Stimulated activated naive CD8-positive, alpha-beta T cell treated with anti-CD3 and anti-CD28 coated beads, Interleukin-15, amount 100 ng/mL, for 72 hours (primary cell): ENCODE measurements around the gene NPIPA1.
A peak's percentile ranks its signal among the peaks of the same experiment; 100 is the strongest.
"Not testable (repeated sequence)": the region's sequence is repeated elsewhere in the genome, so short reads cannot be mapped to it uniquely, and the experiment has no call there.

ENCODE experiments used
- ATAC-seq: fragments of 150-1000 bp; cut with Tn5 transposase; 2 replicates; pipeline ENCODE4 v1.10.0; 2021; ENCODE audit warnings: mild to moderate bottlenecking, moderate library complexity
- DNase-seq, 2 donors: peaks; one replicate each; pipeline ENCODE4 v3.0.0; 2021 to 2022
- H3K27ac Mint-ChIP-seq, 2 donors: one replicate each; pipeline ENCODE4 v1.8.0; 2022; ENCODE audit warnings: mild to moderate bottlenecking in 2 of 2, mixed read lengths in 2 of 2, moderate library complexity in 2 of 2
- H3K27me3 Mint-ChIP-seq: one replicate; pipeline ENCODE4 v1.8.0; 2022; ENCODE audit warnings: mixed read lengths
- H3K4me1 Mint-ChIP-seq: one replicate; pipeline ENCODE4 v1.8.0; 2022; ENCODE audit warnings: mild to moderate bottlenecking, mixed read lengths
- H3K4me3 Mint-ChIP-seq, 2 donors: one replicate each; pipeline ENCODE4 v1.8.0; 2022; ENCODE audit warnings: mild to moderate bottlenecking in 2 of 2, mixed read lengths in 2 of 2, moderate library complexity in 1 of 2
- H3K9me3 Mint-ChIP-seq, 2 donors: one replicate each; pipeline ENCODE4 v1.8.0; 2022; ENCODE audit warnings: mixed read lengths in 2 of 2

NPIPA1 gene

DNA sequence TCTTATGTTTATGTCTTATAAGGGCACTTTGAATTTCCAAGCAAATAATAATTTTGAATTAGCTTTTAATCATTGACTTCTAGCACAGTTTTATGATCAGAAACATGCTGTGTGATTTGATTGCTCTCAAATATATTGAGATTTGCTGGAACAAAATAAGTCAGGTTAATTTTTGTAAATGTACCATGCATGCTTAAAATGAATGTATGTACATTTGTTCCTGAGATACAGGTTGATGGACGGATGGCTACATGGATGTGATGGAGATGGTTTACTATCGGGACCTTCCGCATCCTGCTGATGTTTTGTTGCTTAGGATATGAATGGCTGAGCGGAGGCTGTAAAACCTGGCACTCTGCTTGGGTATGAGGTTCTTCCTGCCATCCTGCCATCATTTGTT, at the start of gene NPIPA1:
TSS of gene NPIPA1 (plus strand) at position 301 of the 400 bp plus-strand sequence. CDS start at position 301, 0 bp downstream.
- not testable (repeated sequence) for H3K27me3 Mint-ChIP-seq, H3K27ac Mint-ChIP-seq, H3K4me3 Mint-ChIP-seq, ATAC-seq, H3K9me3 Mint-ChIP-seq, H3K4me1 Mint-ChIP-seq, DNase-seq

GRCh38 chr16:14892111-14892510, 45.1 kb upstream of the NPIPA1 start:
- H3K27ac Mint-ChIP-seq, DNase-seq, H3K4me3 Mint-ChIP-seq, H3K27me3 Mint-ChIP-seq, H3K4me1 Mint-ChIP-seq, ATAC-seq, H3K9me3 Mint-ChIP-seq: not testable (repeated sequence)

DNA sequence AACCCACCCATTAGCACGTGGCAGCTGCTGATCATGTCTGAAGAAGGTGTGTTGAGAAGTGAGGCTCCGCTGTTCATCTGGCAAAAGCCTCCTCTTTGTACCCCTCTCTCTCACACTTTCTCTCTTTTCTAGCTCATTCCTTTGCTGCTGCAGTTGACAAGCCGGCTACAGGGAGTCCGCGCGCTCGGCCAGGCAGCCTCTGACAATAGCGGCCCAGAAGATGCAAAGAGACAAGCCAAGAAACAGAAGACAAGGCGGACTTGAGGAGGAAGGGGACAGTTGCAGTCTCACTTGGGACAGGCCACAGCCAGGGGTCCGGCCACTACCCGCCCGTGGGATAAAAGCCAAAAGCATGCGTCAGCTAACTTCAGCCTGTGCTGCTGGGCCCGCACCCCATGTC, 41.9 kb upstream of the NPIPA1 start:
- H3K27ac Mint-ChIP-seq, H3K4me3 Mint-ChIP-seq, DNase-seq, H3K27me3 Mint-ChIP-seq, ATAC-seq, H3K4me1 Mint-ChIP-seq, H3K9me3 Mint-ChIP-seq: not testable (repeated sequence)

GRCh38 chr16:14896023-14896422, 41.2 kb upstream of the NPIPA1 start:
- not testable (repeated sequence) for H3K27me3 Mint-ChIP-seq, H3K4me3 Mint-ChIP-seq, ATAC-seq, DNase-seq, H3K27ac Mint-ChIP-seq, H3K4me1 Mint-ChIP-seq, H3K9me3 Mint-ChIP-seq

- DNase-seq, H3K4me3 Mint-ChIP-seq, H3K27ac Mint-ChIP-seq, H3K27me3 Mint-ChIP-seq, H3K4me1 Mint-ChIP-seq, H3K9me3 Mint-ChIP-seq: not testable (repeated sequence)
- ATAC-seq: peak; percentile 75
Measured at GRCh38 chr16:14897006-14897664, 40.1 kb upstream of the NPIPA1 start.

GRCh38 chr16:14898162-14898561, 39.1 kb upstream of the NPIPA1 start:
- not testable (repeated sequence) for ATAC-seq, H3K27ac Mint-ChIP-seq, DNase-seq, H3K27me3 Mint-ChIP-seq, H3K9me3 Mint-ChIP-seq, H3K4me1 Mint-ChIP-seq, H3K4me3 Mint-ChIP-seq

DNA sequence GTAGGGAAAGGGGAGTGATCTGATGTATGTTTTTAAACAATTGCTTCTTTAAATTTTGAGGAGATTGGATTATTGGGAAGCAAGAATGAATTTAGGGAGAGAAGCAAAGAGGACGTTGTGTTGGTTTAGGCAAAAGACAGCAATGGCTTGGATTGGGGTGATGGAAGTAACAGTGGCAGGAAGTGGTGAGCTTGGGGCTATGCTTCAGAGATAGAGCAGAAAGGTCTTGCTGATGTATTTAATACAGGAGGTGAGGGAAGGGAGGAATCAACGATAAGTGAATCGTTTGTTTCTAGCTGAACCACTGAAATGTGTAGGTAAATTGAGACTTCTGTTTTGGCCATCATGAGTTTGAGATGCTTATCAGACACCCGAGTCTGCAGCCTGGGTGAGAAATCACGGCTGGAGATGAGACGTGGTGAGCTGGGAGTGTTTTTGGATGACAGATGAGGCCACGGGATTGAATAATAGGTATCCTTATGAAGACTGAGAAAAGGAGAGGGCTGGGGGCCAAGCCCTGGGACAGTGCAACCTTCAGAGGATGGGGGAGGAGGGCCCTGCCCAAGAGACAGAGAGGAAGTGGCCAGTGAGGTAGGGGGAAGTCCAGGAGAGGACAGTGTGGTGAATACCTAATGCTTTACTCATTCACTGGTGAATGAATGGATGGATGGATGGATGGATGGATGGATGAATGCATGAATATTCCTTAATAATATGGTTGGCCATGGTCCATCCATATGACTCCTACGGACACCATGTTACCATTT, 33.9 kb upstream of the NPIPA1 start:
- DNase-seq (peak; percentile 17 to 64), ATAC-seq (peak; percentile 100)
- H3K27ac Mint-ChIP-seq: peak overlapping the region in 1 of 2 donors; percentile 35
- H3K4me3 Mint-ChIP-seq: peak overlapping the region; percentile 35 to 40
- H3K4me1 Mint-ChIP-seq: peaks cover 12% of the 10 kb centered on the region
- H3K27me3 Mint-ChIP-seq, H3K9me3 Mint-ChIP-seq: not testable (repeated sequence)

- not testable (repeated sequence) for H3K4me1 Mint-ChIP-seq
Measured at GRCh38 chr16:14909744-14910143, 27.5 kb upstream of the NPIPA1 start.

GRCh38 chr16:14910833-14911629, 26.2 kb upstream of the NPIPA1 start:
- ATAC-seq: peak; percentile 78
- not testable (repeated sequence) for H3K27ac Mint-ChIP-seq, H3K4me3 Mint-ChIP-seq, H3K27me3 Mint-ChIP-seq, DNase-seq, H3K9me3 Mint-ChIP-seq, H3K4me1 Mint-ChIP-seq

More at GRCh38 chr16:14909744-14910143, 27.5 kb upstream of the NPIPA1 start:
- not testable (repeated sequence) for ATAC-seq, H3K27me3 Mint-ChIP-seq, H3K27ac Mint-ChIP-seq, H3K9me3 Mint-ChIP-seq, H3K4me3 Mint-ChIP-seq, DNase-seq

DNA sequence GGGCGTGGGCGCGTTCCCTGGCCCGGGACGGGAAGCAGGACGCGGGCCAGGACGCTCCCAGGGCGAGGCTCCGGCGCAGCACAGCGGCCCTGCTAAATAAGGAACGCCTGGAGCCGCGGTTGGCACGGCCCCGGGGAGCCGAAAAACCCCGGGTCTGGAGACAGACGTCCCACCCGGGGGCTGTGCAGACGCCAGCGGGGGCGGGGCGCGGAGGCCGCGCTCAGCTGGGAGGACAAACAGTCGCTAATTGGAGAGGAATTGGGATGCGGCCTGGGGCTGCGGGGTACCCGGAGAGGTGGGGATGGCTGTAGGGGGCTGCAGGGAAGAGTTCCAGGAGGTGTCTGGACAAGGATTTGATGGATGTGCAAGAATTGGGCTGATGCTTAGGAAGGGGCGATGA, 25.3 kb upstream of the NPIPA1 start:
- H3K27me3 Mint-ChIP-seq, ATAC-seq, H3K4me1 Mint-ChIP-seq, H3K9me3 Mint-ChIP-seq: not testable (repeated sequence)
- Mint-ChIP-seq H3K27ac (peak overlapping the region; percentile 80 to 96), H3K4me3 (peak overlapping the region; percentile 94 to 97)
- peak; percentile 70 to 73 for DNase-seq

DNA sequence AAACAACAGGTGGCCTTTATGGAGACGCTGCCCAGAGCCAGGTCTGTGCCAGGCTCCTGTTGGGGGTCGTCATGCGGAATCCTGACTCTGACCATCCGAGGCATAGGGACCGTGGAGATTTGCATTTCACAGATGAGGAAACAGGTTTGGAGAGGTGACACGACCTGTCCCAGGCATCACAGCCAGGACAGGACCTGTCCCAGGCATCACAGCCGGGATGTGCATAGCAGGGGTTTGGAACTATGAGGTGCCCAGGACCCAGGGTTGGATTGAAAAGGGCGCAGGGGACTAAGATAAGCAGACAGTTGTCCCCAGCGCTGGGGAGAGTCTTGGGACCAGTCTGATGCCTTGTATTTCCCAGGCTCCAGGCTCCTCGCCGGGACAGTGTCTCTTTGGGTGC, 24.7 kb upstream of the NPIPA1 start:
- H3K4me3 Mint-ChIP-seq, H3K4me1 Mint-ChIP-seq, H3K27ac Mint-ChIP-seq, H3K27me3 Mint-ChIP-seq, ATAC-seq, H3K9me3 Mint-ChIP-seq, DNase-seq: not testable (repeated sequence)

DNA sequence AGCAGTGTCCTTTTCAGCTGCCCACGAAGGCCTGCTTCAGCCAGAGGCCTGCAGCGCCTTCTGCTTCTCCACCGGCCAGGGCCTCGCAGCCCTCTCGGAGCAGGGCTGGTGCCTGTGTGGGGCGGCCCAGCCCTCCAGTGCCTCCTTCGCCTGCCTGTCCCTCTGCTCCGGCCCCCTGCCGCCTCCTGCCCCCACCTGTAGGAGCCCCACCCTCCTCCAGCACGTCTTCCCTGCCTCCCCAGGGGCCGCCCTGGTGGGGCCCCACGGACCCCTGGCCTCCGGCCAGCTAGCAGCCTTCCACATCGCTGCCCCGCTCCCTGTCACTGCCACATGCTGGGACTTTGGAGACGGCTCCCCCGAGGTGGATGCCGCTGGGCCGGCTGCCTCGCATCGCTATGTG, 18.7 kb upstream of the NPIPA1 start:
- not testable (repeated sequence) for DNase-seq, ATAC-seq, H3K27ac Mint-ChIP-seq, H3K4me3 Mint-ChIP-seq, H3K4me1 Mint-ChIP-seq, H3K9me3 Mint-ChIP-seq, H3K27me3 Mint-ChIP-seq

DNA sequence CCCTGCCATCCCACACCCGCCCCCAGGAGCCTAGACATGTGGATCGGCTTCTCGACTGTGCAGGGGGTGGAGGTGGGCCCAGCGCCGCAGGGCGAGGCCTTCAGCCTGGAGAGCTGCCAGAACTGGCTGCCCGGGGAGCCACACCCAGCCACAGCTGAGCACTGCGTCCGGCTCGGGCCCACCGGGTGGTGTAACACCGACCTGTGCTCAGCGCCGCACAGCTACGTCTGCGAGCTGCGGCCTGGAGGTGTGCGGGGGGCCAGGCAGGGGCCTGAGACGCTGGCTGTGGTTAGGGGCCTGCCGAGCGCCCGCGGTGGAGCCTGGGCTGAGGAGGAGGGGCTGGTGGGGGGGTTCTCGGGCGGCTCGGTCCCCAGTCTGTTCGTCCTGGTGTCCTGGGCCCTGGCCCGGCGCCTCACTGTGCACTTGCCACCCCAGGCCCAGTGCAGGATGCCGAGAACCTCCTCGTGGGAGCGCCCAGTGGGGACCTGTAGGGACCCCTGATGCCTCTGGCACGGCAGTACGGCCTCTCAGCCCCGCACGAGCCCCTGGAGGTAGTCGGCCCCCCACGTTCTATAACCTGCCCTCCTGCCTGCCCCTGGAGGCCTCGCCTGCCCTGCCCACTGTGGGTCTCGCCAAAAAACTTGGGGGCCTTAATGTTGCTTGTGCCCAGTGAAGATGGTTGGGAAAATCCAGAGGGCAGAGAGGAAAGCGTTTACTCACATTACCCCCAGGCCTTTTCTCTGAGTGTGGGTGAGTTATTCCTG, 17.2 kb upstream of the NPIPA1 start:
- not testable (repeated sequence) for ATAC-seq, DNase-seq, H3K27ac Mint-ChIP-seq, H3K4me1 Mint-ChIP-seq, H3K9me3 Mint-ChIP-seq, H3K27me3 Mint-ChIP-seq, H3K4me3 Mint-ChIP-seq

GRCh38 chr16:14922285-14922684, 15.0 kb upstream of the NPIPA1 start:
- not testable (repeated sequence) for DNase-seq, H3K4me1 Mint-ChIP-seq

GRCh38 chr16:14922968-14923367, 14.3 kb upstream of the NPIPA1 start:
- not testable (repeated sequence) for H3K4me3 Mint-ChIP-seq, H3K27me3 Mint-ChIP-seq, H3K9me3 Mint-ChIP-seq, DNase-seq, ATAC-seq, H3K4me1 Mint-ChIP-seq, H3K27ac Mint-ChIP-seq

More at GRCh38 chr16:14922285-14922684, 15.0 kb upstream of the NPIPA1 start:
- H3K4me3 Mint-ChIP-seq, H3K27ac Mint-ChIP-seq, H3K9me3 Mint-ChIP-seq, H3K27me3 Mint-ChIP-seq, ATAC-seq: not testable (repeated sequence)
